Small intestine (tissue), 7 donors: ENCODE data around the gene SLC28A1. TPM values are rescaled to one million over a fixed set of nuclear protein-coding genes. Genes with fewer than 3 reads are reported as not detected.

Source experiments
- DNase-seq, 2 donors: peaks; one replicate each; pipeline versions ENCODE4 v3.0.0 to v3.0.0-alpha.2; 2013
- FAIRE-seq: peaks from 2 replicates; lab custom pipeline; 2012; peaks lifted over from hg19 to GRCh38; lab: Jason Lieb, UNC
- H3K27ac ChIP-seq, 3 donors: one replicate each; pipeline ENCODE4 v1.5.1; 2013; ENCODE audit warnings: low read length in 2 of 3, mild to moderate bottlenecking in 2 of 3, control low read depth in 1 of 3, inconsistent platforms in 1 of 3, low read depth in 1 of 3, moderate library complexity in 1 of 3
- H3K27me3 ChIP-seq, 3 donors: one replicate each; pipeline ENCODE4 v1.6.1; 2013; ENCODE audit warnings: low read length in 3 of 3, inconsistent platforms in 1 of 3; ENCODE audit not compliant: control insufficient read depth in 3 of 3, insufficient read depth in 3 of 3
- H3K36me3 ChIP-seq, 3 donors: one replicate each; pipeline ENCODE4 v1.6.1; 2013; ENCODE audit warnings: low read length in 3 of 3, inconsistent platforms in 1 of 3, low read depth in 1 of 3, mild to moderate bottlenecking in 1 of 3, moderate library complexity in 1 of 3; ENCODE audit not compliant: control insufficient read depth in 3 of 3, insufficient read depth in 2 of 3
- H3K4me1 ChIP-seq, 3 donors: one replicate each; pipeline ENCODE4 v1.6.1; 2013; ENCODE audit warnings: low read length in 2 of 3, inconsistent platforms in 1 of 3, low read depth in 1 of 3, mild to moderate bottlenecking in 1 of 3, moderate library complexity in 1 of 3; ENCODE audit not compliant: control insufficient read depth in 3 of 3, insufficient read depth in 2 of 3
- H3K4me3 ChIP-seq, 3 donors: one replicate each; pipeline ENCODE4 v1.5.1; 2013; ENCODE audit warnings: low read length in 3 of 3, control low read depth in 1 of 3, inconsistent platforms in 1 of 3, low read depth in 1 of 3, mild to moderate bottlenecking in 1 of 3, moderate library complexity in 1 of 3
- H3K9me3 ChIP-seq, 2 donors: one replicate each; pipeline ENCODE4 v1.6.1; 2013; ENCODE audit warnings: low read depth in 1 of 2, low read length in 1 of 2; ENCODE audit not compliant: control insufficient read depth in 2 of 2, insufficient read depth in 1 of 2
- WGBS, 3 donors: extraction: QIAGEN DNeasy Blood & Tissue Kit; methylation state at CpG; one replicate each; pipeline ENCODE4 v1.1.7; 2013; 5-methylcytosine and 5-hydroxymethylcytosine counted together
- polyA plus RNA-seq, 4 donors: library from polyadenylated mRNA; stranded (reverse) in 3 of 4; unstranded in 1 of 4; fragments of 200-250 nt in 3 of 4; fragments of 120-200 nt in 1 of 4; gene quantifications; one replicate each; pipeline versions ENCODE4 v1.2.1 to v1.2.3, GENCODE V29; 2013
- donor health status: healthy with polysubstance abuse.
- donor health status: control.
- donor health status: control.
- donor health status: Bipolar disorder and iron deficiency.
- donor health status: healthy.

SLC28A1 gene
- polyA plus RNA-seq, 4 donors = 4.4 to 64.6 (median 31.2) TPM

DNA sequence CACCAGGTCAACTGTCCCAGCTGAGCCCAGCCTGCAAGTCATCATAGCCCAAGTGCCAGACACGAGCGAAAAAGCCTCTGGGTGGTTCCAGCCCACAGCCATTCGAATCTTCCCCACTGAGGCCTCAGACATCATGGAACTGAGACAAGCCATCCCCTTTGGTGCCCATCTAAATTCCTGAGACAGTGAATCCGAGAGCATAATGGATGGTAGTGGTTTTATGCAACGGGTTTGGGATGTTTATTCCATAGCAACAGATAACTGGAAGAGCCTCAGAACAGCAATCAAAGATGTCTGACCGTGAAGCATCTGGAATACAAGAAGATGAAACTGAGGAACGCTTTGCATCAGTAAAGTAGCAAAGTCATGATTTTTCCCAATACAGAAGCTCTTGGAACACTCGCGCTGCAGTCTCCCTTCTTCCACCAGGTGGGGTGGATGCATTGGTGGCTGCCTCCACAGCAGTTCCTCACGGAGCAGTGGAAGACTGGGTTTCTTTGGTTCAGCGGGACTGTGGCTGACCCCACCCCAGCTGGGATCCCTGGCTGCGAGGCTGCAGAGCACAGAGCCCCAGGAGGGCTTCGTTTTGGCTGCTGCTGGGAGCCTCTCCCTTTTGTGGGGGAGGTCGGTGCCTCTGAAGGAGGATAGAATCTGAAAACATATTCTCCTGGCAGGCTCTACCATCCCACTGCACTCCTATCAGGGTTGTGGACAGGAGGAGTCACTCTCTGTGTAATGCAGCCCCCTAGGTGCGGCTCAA is 70.8 kb downstream of the SLC28A1 start:
- no peak for FAIRE-seq

DNA sequence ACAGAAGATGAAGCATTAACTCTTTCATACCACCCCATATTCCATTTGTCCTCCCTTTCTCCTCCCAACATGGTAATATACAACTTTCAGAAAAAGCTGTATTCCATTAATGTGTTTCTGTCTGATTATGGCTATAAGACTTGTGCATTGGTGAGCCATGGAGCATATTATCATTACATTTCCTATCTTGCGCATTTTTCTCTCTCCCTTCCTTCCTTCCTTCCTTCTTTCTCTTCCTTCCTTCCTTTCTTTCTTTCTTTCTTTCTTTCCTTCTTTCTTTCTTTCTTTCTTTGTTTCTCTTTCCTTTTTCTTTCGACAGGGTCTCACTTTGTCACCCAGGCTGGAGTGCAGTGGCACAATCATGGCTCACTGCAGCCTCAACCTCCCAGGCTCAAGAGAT is 71.7 kb downstream of the SLC28A1 start:
- Histone ChIP-seq H3K27ac (no peak overlapping the region), H3K4me3 (no peak overlapping the region), H3K9me3 (no peaks in the 10 kb centered on the region), H3K4me1 (peaks cover 0 to 4% (median 0%) of the 10 kb centered on the region in 3 donors), H3K36me3 (no peaks in the 10 kb centered on the region), H3K27me3 (no peaks in the 10 kb centered on the region)
- 81 to 91% (median 89%) methylated on average over 2 of the region's 2 CpGs for WGBS, 3 donors
- no peak for FAIRE-seq
- DNase-seq = no peak

More for the DNA sequence above, 70.8 kb downstream of the SLC28A1 start:
- H3K4me3 ChIP-seq = no peak overlapping the region
- DNase-seq = peak; percentile 63 to 76
- H3K9me3 ChIP-seq = no peaks in the 10 kb centered on the region
- peaks cover 0 to 3% (median 0%) of the 10 kb centered on the region in 3 donors for H3K36me3 ChIP-seq
- H3K27ac ChIP-seq = no peak overlapping the region
- H3K4me1 ChIP-seq = peaks cover 0 to 4% (median 0%) of the 10 kb centered on the region in 3 donors
- 24 to 28% (median 27%) methylated on average over 15 of the region's 15 CpGs for WGBS, 3 donors
- no peaks in the 10 kb centered on the region for H3K27me3 ChIP-seq

DNA sequence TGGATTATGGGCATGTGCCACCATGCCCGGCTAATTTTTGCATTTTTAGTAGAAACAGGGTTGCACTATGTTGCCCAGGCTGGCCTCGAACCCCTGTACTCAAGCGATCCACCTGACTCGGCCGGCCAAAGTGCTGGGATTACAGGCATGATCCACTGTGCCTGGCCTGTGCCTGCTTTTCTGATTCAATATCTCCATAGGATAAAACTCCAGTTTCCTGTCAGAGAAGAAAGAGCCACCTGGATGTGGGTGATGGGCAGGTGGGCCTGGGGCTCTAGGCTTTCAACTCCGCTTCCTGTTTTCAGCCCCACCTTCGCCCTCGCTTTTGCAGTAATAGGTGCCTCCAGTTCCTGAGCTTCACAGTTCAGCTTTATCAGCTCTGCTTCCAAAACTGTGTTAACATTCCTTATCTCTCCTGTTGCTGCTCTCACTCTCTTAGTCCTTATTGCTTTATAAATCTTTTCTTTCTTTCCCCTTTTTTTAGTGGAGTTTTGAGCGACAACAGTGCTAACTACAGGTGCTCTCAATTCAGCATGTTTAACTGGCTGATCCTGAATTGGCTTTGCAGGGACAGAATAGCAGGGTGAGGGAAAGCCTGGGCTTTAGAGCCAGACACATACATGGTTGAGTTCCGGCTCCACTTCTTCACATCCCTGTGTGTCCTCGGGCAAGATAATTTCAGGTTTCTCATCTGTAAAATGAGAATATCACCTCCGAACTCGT is 76.1 kb downstream of the SLC28A1 start:
- Histone ChIP-seq H3K27ac (no peak overlapping the region), H3K27me3 (no peaks in the 10 kb centered on the region), H3K36me3 (peaks cover 0 to 14% (median 6%) of the 10 kb centered on the region in 3 donors), H3K4me1 (peaks cover 0 to 2% (median 0%) of the 10 kb centered on the region in 3 donors), H3K9me3 (peaks cover 0 to 9% of the 10 kb centered on the region in 2 donors), H3K4me3 (no peak overlapping the region)
- DNase-seq (peak in 1 of 2 donors; percentile 26), FAIRE-seq (no peak)
- WGBS, 3 donors = 68 to 78% (median 75%) methylated on average over 13 of the region's 13 CpGs

DNA sequence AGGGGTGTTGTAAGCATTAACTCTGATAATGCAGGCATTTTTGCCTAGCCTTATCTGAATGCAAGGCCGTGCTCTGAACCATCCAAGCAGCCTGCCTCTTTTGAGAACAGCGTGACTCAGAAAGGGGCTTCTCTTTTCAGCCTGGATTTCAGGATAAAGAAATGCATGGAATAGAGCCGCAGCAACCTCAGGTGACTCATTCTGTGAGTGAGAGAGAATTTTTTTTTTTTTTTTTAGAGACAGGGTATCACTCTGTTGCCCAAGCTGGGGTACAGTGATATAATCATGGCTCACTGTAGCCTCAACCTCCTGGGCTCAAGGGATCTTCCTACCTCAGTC is 76.6 kb downstream of the SLC28A1 start:
- H3K27me3 ChIP-seq = no peaks in the 10 kb centered on the region

DNA sequence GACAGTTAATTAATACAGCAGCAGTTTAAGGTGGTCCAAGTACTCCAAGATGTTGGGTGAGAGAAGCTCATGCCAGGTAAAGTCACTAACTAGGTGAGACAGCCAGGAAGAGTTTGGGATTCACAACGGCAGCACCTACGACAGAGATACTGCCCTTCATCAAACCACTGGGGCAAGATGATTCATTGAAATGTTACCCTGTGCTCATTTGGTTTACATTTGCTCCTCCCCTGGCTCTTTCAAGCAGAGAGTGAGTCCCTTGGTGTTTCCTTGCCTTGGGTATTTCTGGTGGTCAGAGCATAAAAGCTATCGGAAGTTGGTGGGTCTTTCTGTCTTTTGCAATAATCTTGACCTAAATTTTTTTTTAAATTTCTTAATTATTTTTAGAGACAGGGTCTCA is 77.2 kb downstream of the SLC28A1 start:
- no peaks in the 10 kb centered on the region for H3K27me3 ChIP-seq
- H3K4me1 ChIP-seq = no peaks in the 10 kb centered on the region
- no peak overlapping the region for H3K4me3 ChIP-seq
- DNase-seq (no peak), FAIRE-seq (no peak)
- H3K36me3 ChIP-seq = peaks cover 0 to 14% (median 6%) of the 10 kb centered on the region in 3 donors
- peaks cover 0 to 11% of the 10 kb centered on the region in 2 donors for H3K9me3 ChIP-seq
- H3K27ac ChIP-seq = no peak overlapping the region
- WGBS, 3 donors = 75 to 78% (median 75%) methylated on average over 3 of the region's 3 CpGs

More for the DNA sequence above, 76.6 kb downstream of the SLC28A1 start:
- 78 to 82% (median 79%) methylated on average over 3 of the region's 3 CpGs for WGBS, 3 donors
- Histone ChIP-seq H3K4me3 (no peak overlapping the region), H3K4me1 (no peaks in the 10 kb centered on the region), H3K9me3 (peaks cover 0 to 9% of the 10 kb centered on the region in 2 donors), H3K36me3 (peaks cover 0 to 14% (median 6%) of the 10 kb centered on the region in 3 donors), H3K27ac (no peak overlapping the region)
- DNase-seq = no peak
- no peak for FAIRE-seq

DNA sequence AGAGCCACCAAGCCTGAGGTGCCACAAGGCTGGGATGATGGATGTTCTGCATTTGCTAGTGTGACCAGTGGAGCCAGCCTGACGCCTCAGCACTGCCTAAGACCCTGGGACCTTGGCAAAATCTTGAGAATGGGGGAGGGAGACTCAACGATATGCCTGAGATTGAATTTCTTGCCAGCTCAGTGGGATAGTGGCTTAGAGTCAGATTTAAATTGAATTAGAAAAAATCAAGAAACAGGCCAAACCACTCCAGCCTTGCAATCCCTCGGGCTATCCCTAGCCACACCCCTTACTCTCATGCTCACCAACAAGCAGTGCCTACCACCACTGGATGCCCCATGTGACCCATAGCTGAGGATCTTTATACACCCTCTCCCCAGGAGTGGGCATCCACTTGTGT is 78.5 kb downstream of the SLC28A1 start:
- H3K4me1 ChIP-seq = no peaks in the 10 kb centered on the region
- peaks cover 0 to 14% (median 6%) of the 10 kb centered on the region in 3 donors for H3K36me3 ChIP-seq
- no peak overlapping the region for H3K4me3 ChIP-seq
- WGBS, 3 donors = 70 to 84% (median 71%) methylated on average over 3 of the region's 3 CpGs
- no peak for FAIRE-seq
- H3K9me3 ChIP-seq = peaks cover 0 to 12% of the 10 kb centered on the region in 2 donors
- DNase-seq = no peak
- no peak overlapping the region for H3K27ac ChIP-seq
- H3K27me3 ChIP-seq = no peaks in the 10 kb centered on the region

DNA sequence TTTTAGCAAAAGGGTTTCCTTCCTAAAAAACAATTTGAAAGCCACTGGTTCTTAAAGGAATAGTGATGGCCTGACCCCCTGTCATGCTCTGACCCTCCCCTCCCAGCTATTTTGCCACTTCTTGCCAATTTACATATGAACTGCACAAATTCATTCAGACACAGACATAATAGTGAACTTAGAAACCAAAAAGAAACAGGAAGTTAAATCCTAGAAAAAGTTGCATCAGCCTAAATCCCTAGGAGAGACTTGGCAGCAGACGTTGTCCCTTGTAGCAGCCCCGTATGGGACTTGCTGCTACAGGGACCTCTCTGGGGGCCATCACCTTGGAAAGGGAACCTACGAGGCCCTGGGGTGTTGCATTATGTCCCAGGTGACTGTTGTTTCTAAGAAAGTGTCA is 82.9 kb downstream of the SLC28A1 start:
- FAIRE-seq = no peak
- WGBS, 3 donors = 48 to 51% (median 51%) methylated on average over 3 of the region's 3 CpGs
- no peak for DNase-seq
- peaks cover 0 to 13% (median 6%) of the 10 kb centered on the region in 3 donors for H3K36me3 ChIP-seq
- no peak overlapping the region for H3K27ac ChIP-seq
- H3K4me1 ChIP-seq = no peaks in the 10 kb centered on the region
- H3K9me3 ChIP-seq = peaks cover 0 to 12% of the 10 kb centered on the region in 2 donors
- H3K27me3 ChIP-seq = no peaks in the 10 kb centered on the region
- H3K4me3 ChIP-seq = no peak overlapping the region

DNA sequence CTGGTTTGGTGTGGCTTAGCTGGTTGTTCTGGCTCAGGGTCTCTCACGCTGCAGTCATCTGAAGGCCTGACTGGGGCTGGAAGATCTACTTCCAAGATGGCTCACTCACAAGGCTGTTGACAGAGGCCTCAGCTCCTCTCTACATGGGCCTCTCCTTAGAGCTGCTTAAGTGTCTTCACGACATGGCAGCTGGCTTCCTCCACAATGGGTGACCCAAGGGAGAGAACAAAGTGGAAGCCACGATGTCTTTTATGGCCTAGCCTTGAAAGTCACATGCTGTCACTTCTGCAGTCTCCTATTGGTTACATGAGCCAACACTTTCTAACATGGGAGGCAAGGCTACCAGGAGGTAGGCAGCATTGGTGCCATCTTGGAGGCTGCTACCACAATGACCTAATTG is 83.8 kb downstream of the SLC28A1 start:
- H3K9me3 ChIP-seq = peaks cover 0 to 12% of the 10 kb centered on the region in 2 donors
- peaks cover 0 to 8% (median 6%) of the 10 kb centered on the region in 3 donors for H3K36me3 ChIP-seq
- DNase-seq = no peak
- H3K27ac ChIP-seq = no peak overlapping the region
- H3K4me1 ChIP-seq = no peaks in the 10 kb centered on the region
- FAIRE-seq = no peak
- no peak overlapping the region for H3K4me3 ChIP-seq
- H3K27me3 ChIP-seq = no peaks in the 10 kb centered on the region
- 89 to 94% (median 90%) methylated on average over 3 of the region's 3 CpGs for WGBS, 3 donors
